NCI-H345 treated with DMSO at 0.1 percent for 48 hours (cell line): ENCODE data around the gene SH3RF1.
"Not testable (repeated sequence)": the region's sequence is repeated elsewhere in the genome, so short reads cannot be mapped to it uniquely, and the experiment has no call there.

ENCODE experiments used
- DNase-seq: peaks from one replicate; lab custom pipeline; 2025; ENCODE audit not compliant: unreplicated experiment; lab: John Stamatoyannopoulos, UW

SH3RF1 gene

DNA sequence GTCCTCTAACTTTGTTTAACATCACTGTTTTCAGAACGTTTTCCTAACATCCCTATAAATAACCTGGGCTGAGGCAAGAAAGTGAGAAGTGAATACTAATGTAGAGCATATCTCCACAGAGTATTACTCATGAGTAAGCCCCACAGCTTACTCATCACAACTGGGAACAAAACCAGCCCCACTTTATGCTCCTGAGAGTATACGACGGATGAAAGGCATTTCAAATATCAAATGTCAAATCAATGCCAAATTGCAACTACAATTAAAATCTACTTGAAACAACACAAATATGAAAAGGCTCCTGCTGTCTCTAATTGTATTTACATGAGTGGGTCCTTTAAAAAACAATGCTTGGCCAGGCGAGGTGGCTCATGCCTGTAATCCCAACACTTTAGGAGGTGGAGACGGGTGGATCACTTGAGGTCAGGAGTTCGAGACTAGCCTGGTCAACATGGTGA, 41.2 kb downstream of the SH3RF1 start:
- DNase-seq, result no peak

DNA sequence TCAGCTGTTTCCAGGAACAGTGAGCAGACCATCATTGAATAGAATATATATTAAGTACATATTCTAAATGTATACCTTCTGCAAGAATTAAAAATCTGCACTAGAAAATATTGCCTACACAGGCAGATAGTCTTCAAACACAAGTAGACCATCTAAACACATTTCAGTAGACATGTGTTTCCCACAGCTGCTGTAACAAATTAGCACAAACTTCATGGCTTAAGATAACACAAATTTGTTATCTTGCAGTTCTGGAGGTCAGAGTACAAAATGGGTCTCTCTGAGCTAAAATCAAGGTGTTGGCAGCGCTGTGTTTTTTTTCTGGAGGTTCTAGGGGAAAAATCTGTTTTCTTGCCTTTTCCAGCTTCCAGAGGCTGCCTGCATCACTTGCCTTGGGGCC, 42.7 kb downstream of the SH3RF1 start:
- DNase-seq, result no peak

DNA sequence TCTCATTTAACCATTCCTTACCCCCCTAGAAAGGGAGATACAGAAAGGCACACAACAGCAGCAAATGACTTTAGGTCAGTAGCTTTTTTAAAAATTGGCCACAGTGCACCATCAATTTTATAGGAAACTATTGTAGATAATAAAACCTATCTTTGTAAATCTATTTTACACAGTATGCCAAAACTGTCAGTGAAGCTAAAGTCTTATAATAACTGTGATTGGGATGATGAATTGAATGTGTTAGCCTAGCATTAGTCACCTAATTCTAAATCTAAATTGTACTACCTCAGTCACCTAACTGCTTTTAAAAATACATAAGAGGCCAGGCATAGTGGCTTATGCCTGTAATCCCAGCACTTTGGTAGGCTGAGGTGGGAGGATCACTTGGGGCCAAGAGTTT, 44.2 kb downstream of the SH3RF1 start:
- DNase-seq, result no peak

DNA sequence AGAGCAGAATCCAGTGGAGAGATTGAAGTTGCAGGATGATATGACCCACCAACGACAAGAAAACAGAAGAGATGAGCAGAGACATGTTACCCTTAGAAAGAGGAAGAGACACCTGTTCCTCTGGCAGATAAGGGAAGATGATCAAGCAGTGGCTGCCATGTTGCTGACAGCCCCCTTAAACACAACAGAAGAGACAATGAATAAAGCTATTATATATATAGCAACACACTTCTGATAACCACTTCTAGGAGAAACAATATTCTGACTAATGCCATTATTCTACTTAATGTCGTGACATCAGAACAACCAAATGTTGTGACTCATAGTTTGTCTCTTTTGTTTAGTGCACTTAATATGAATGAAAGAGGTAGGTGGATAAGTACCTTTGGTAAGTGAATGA, 44.9 kb downstream of the SH3RF1 start:
- DNase-seq, result no peak

DNA sequence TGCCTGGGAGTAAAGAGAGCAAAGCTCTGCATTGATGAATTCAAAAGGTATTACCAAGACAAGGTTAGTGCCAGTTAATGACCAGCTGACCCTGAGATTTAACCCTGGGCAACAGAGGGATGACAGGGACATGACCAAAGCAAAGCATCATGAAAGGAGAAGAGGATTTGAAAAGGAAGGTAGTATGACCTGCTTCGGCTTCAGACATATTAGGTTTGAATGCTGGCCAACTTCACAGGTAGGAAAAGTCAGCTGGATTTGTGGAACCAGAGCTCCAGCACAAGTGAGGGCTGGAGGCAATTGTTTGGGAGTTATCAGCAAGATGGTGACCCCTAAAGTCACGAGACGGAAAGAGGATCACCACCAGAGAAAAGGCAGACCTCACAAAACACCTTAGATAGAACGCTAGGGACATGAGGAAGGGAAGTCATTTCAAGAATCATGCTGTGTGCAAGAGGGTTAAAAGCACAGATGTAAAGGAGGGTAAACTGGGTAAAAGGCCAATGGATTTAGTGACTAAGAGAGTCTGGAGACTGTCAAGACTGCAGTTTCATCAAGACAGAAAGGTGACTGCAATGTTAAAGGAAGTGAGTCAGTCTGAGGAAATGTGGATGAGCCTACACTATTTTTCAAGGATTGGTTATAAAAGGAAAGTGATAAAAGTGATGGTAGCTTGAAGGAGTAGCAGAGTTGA, 45.6 kb downstream of the SH3RF1 start:
- DNase-seq, result no peak

DNA sequence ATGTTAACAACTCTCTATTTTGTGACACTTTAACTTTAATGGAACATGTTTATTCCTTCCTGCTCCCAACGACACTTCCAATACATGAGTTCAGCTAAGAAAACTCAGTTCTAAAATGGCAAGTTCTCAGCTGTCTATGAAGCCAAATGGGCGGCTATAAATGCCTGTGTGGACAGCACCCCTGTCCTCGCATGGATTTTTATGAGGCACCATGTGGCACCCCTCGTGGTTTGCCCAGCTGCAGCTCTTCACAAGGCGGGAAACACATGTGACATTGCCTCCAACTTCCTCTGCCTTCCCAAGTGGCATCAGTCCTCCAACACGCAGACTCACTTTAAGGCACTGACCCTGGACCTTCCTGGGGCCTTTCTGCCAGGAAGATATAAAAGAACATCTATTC, 48.0 kb downstream of the SH3RF1 start:
- no peak for DNase-seq

DNA sequence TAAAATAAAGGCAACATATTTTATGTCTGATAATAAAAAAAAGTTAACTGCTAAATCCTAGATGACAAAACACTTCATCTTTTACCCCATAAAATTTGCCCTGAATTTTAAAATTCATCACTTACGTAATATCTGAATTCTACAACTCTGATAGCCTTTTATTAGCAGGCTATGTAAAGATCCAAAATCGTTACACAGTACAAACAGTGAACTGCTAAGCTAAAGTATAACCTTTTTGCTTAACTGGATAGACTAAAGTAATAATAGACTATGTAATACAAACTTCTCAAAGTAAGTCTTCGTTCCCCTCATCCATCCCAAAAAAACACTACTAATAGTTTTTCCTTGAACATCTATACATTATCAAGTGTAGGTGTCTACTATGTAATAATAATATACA, 49.1 kb downstream of the SH3RF1 start:
- DNase-seq, result no peak

DNA sequence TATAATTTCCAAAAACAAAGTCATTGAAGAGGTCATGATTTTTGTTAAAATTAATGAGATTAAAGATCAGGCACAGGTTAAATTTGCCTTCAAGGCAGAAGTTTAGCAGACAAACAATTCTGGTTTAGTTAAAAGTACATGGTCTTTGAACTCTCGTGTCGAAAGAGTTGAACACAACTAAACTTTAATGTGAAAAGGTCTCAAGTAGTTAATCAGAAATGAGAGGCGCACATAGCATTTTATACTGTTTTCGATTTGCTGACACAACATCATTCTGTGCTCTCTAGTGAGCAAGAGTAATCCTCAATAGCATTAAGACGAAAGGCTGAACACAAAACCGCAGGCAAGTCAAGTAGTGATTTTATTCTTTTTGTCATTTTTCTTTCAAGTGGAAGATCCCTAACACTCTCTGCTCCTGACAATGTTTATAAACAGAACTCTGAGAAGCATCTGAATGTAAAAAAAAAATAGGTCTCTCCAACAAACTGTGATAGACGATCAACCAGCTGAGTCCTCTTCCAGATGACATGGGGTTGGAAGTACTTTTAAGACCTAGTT, 49.8 kb downstream of the SH3RF1 start:
- no peak for DNase-seq

DNA sequence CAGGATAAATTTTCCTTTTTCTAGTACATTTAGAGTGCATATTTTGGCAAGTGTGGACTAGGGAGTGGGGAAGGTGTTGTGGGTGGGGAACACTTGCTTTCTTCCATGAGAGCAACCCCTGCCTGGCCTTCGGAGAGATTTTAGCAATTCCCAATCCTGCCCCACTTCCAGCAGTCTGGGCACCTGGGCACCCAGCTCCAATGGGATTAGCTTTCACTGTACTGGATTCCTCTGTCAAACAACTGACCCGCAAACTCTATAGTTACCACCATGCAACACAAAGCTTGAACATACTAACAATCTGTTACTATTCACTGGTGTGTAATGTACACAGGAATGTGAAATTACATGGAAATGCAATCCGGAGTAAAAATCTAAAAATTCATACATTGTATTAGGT, 50.3 kb downstream of the SH3RF1 start:
- no peak for DNase-seq

DNA sequence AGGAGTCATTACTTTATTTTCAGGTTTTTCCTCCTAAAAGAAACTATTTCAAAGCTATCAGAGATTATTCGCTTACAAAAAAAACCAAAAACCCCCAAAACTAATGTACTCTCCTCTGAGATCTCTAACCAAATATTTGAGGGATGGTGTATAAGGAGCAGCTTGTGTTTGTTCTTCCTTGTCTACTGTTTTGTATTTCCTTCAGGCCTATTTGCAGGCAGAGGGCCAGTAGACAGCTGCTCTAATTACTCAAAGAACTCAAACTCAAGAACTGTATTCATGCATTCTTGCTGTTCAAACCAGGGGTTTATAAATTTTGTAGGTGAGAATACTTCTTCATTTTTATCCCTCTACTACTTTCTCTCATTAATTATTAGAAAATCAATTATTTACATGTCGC, 51.3 kb downstream of the SH3RF1 start:
- no peak for DNase-seq

DNA sequence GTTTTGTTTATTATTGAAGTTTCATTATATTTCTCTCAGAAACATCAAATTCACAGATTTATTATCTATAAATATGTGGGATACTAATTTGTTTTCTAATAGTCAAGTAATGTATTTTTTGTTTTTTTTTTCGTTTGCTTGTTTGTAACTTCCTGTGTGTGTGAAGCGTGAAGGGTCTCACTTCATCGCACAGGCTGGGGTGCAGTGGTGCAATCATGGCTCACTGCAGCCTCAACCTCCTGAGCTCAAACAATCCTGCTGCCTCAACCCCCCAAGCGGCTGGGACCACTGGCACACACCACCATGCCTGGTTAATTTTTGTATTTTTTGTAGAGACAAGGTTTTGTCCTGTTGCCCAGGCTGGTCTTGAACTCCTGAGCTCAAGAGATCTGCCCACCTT, 55.1 kb downstream of the SH3RF1 start:
- no peak for DNase-seq

DNA sequence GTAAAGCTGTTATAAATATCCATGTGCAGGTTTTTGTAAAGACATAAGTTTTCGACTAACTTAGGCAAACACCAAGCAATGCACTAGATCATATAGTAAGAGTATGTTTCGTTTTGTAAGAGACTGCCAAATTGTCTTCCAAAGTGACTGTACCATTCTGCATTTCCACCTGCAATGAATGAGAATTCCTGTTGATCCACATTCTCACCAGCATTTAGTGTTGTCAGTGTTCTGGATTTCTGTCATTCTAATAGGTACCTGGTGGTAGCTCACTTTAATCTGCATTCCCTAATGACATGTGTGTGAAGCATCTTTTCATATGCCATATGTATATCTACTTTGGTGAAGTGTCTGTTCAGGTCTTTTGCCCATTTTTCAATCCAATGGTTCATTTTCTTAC, 57.8 kb downstream of the SH3RF1 start:
- DNase-seq, result no peak

DNA sequence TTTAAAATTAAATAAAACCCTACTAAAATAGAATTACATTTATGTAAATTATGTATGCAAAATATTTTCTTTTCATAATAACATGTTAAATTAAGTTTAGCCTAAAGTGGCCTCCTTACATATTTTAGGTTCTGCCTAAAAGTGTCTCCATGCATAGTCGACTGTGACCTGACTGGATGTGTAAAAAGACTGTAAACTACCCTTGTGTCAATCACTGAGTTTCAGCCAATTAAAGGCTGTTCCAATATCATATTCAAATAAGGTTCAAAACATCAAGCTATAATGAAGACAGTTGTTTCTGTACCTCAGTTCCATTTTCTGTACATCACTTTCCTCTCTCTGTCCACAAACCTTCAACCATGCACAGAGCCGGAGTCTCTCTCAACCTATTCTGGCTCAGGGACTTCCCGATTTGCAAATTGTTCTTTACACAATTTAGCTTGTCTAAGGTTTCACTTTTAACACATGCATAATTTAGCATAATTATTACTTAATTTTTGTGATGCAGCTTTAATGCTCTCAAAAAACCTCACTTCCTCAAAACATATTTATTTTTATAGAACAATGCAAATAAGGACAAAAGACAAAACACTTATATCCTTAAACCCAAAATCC, 60.1 kb downstream of the SH3RF1 start:
- no peak for DNase-seq

DNA sequence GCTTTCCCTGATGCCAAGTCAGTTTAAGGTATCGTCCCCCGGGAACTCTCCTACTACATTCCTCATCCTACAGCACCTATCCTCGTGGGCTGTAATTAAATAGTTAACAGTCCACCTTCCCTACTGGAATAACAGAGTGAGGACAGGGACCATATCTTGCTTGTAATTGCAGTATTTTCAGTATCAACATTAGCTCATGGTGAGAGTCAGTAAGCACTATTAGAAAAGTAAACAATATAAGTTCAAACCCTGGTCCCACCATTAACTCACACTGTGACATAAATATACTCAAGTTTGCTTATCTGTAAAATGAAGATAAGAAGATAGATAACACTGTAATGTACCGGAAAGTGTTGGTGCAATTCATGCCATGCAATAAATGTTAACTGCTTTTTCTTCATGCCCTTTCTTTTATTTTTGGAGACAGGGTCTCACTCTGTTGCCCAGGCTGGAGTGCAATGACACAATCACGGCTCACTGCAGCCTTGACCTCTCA, 61.3 kb downstream of the SH3RF1 start:
- no peak for DNase-seq

DNA sequence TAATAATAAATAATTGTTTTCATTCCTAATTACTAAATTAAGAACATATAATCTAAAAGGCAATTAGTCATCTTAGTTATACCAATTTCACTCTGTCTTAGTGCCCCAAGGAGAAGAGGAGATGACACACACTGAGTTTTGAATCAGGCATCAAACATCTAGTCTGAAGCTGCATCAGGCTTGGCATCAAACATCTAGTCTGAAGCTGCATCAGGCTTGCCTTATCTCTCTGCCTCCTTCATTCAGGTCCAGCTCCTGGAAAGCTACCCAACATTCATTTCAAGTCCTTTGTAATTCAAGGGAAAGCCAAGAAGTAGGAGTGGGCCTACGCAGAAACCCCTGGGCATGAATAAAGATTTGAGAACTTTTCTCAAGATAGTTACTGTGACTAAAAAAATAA, 62.2 kb downstream of the SH3RF1 start:
- DNase-seq, result no peak

DNA sequence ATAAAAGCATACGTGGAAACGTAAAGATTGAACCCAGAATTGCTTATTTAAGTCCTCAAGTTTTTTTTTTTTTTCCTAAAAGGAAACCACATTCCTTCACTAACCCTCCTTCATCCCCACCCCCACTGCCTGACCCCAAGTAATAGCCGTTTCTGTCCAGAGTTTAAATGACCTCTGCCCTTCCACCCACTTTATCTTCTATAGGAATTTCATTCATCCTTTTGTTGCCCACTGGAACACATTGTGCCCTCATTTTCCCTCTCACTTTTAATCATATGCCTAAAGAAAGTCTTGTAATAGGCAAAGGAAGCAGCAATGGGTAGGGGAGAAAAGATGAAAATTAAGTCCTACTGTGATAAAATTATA, 62.7 kb downstream of the SH3RF1 start:
- DNase-seq, result no peak

DNA sequence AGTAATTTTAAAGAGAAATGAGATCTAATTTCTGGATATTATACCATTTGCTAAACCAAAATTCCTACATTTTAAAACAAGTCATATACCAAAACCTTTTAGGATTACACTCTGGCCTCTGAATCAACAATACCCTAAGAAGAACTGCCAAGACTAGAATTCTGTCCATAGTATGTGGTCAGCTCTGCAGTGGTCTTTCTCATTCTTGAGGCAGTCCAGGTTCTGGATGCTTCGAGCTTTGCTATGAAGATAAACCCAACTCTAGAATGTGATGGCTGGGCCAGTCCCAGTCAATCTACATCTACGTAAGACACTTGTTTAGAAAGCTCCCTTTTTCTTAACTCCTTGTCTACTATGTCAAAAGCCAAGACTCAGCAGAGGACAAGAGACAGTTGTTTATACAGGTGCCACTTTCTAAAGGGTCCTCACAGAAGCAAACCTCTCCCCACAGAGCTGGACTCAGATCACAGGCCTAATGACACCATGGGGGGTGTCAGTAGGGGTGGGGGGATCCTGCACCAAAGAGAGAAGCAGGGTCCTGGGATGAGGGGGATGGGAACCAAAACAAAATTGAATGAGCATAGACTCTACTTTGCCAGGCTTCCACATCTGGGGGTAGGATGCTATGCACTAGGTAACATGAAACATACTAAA, 63.2 kb downstream of the SH3RF1 start:
- DNase-seq, result no peak

DNA sequence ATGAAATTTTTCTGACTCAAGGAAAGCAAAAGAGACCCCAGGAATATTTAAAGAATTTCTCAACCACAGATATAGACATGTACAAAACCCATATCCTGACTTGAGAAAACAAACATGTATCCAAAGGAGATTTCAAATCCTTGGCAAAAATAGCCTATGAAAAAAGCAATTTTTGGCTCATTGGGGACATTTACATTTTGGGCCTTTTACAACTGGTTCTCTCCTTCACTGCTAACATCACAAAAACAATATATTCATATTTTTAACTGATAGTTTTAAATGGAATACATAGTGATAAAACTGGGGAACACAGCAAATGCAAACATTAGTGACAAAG, 65.0 kb downstream of the SH3RF1 start:
- DNase-seq, result no peak

DNA sequence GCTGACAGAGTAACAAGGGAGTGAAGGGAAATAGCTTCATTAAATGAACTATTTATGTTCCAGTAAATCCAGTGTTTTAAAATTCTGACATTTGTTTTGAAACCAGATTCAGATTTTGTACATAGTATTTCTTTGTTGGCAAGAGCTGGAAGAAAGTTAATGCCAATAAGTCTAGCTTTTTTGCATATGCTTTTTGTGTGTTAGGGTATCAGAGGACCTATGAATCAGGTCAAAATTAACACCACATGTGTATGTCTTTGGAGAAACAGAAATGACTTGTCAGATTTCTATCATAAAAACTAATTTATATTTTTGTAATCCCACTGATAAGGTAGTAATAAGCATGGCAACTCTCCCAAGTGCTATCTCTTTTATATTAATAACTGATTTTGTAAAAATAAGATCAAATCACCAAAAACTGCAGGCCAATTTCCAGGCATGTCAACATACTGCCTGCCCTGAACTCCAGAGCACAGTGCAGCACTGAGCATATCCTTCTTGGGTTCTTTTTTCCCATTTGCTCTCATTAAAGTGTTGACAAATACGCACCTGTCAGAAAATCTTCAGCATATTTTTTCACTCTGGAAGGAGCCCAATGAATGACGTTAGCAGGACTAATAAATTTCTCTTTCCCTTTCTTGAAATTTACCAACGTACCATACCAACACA, 65.5 kb downstream of the SH3RF1 start:
- DNase-seq, result no peak

DNA sequence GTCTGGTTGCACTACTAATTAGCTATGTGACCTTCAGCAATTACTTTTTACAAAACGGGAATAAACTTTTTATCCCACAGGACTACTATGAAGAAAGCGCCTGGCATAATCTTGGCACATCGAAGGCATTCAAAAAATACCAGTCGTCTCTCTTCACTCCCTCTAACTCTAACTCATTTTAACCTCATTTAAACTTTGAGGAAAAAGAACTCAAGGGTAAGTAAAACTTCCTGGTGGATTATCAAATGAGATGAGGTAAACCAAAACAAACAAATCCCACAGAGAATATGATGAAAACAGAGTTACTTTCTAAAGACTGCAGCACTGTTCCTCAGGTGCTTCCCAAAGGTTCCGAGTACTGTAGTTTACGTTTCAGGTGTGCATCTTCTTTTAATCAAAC, 66.9 kb downstream of the SH3RF1 start:
- DNase-seq, result no peak

DNA sequence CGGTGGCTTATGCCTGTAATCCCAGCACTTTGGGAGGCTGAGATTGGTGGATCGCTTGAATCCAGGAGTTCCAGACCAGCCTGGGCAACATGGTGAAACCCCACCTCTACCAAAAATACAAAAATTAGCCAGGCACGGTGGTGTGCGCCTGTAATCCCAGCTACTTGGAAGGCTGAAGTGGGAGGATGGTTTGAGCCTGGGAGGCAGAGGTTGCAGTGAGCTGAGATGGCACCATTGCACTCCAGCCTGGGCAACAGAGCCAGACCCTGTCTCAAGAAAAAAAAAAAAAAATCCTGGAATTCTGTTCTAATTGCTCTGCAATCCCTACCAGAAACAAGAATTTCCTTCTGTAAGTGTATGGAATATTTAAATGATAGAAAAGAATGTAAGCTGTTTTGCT, 67.5 kb downstream of the SH3RF1 start:
- DNase-seq, result not testable (repeated sequence)

DNA sequence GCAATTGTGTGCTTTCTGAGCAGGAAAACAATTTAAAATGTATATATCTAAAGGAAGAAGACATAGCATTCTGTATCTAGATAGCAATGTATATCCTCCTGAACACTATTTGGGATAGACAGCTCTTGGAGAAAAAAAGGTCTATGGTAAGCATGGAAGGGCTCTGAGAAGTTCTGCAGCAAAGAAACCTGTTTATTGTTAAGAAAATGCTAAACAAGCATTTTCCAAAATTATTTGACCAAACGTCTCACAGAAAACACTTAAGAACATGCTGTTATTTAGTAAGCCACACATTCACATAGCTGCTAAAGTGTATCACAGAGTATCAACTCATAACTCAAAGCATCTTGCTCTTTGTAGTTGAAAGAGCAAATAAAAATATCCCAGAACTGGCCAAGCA, 67.9 kb downstream of the SH3RF1 start:
- DNase-seq, result no peak
